ENCODE data around the gene SORCS2.

DNA sequence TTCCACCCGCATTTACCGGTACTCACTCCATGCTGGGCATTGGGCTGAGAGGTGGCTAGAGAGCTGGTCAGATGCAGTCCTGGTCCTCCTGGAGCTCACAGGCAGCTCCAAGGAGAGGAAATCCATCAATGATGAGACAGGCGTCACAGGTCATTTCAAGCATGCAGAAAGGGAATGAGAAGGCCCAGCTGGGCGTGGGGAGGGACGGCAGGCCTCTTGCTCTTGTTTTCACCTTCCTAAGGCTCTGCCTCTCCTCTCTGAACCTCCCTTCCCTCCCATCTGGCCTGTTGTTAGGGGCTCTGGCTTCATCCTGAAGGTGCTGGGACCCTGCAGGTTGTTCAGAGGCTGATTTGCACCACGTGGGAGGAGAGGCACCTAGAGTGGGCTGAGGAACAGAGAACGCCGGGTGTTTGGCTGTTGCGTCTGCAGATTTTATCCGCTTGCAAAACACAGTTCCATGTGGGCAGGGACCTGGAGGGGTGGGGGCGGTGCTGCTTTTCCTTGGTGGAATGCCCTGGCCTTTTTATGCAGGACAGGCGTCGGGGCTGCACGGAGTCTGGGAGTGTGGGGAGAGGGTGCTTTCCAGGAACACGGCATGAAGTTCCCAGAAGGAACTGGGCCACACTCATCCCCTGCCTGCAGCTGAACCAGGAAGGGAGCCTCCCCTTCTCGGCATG, 323.9 kb downstream of the SORCS2 start:
- TF ChIP-seq, protein P1, sequence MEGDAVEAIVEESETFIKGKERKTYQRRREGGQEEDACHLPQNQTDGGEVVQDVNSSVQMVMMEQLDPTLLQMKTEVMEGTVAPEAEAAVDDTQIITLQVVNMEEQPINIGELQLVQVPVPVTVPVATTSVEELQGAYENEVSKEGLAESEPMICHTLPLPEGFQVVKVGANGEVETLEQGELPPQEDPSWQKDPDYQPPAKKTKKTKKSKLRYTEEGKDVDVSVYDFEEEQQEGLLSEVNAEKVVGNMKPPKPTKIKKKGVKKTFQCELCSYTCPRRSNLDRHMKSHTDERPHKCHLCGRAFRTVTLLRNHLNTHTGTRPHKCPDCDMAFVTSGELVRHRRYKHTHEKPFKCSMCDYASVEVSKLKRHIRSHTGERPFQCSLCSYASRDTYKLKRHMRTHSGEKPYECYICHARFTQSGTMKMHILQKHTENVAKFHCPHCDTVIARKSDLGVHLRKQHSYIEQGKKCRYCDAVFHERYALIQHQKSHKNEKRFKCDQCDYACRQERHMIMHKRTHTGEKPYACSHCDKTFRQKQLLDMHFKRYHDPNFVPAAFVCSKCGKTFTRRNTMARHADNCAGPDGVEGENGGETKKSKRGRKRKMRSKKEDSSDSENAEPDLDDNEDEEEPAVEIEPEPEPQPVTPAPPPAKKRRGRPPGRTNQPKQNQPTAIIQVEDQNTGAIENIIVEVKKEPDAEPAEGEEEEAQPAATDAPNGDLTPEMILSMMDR (IDR thresholded peaks at IDR 0.05) = no peak
- no peak for TF ChIP-seq POLR2A (IDR thresholded peaks at IDR 0.05)

All from breast epithelium (tissue), 3 donors.